HCT116 (cell line): Measurements from ENCODE around the gene BLOC1S6. TPM values are rescaled to one million over a fixed set of nuclear protein-coding genes. Genes with fewer than 3 reads are reported as not detected.

Experiments used
- ATAC-seq: fragments of 200-7000 bp; cut with Tn5 transposase; 2 replicates; pipeline ENCODE4 v1.9.1; 2020; ENCODE audit warnings: mild to moderate bottlenecking, moderate library complexity
- BruUV-seq: library from RNA; stranded (reverse); fragments of 400-500 nt; replicated peaks from 2 replicates; lab custom pipeline; 2021; lab: Mats Ljungman, UMichigan
- CTCF ChIA-PET: fragments of 300-600 bp; sonication (Branson Sonifier 250); formaldehyde crosslinking; loops from one replicate; lab custom pipeline; 2021; ENCODE audit warnings: antibody characterized with exemption; lab: Charles Lee
- POLR2A ChIA-PET: fragments of 300-600, 350-600 bp; sonication (Branson Sonifier 250); formaldehyde crosslinking; loops from one replicate; lab custom pipeline; 2021; ENCODE audit warnings: antibody characterized with exemption; lab: Charles Lee
- RAD21 ChIA-PET, 2 experiments: fragments of 300-600 bp; sonication (Branson Sonifier 250); formaldehyde crosslinking; loops; one replicate each; lab custom pipeline; 2023; ENCODE audit warnings: low total read pairs in 2 of 2; ENCODE audit not compliant: uncharacterized antibody in 2 of 2, unreplicated experiment in 2 of 2, low non-redundant PET in 1 of 2; lab: Charles Lee
- DNase-seq: peaks from one replicate; pipeline ENCODE4 v3.0.0-alpha.2; 2010; ENCODE audit warnings: low read depth, low spot score
- H2AFZ ChIP-seq: fragments of 200-600 bp; shearing (Covaris generic), sonication (generic); 2 replicates; pipeline ENCODE4 v1.6.1; 2017; ENCODE audit warnings: low read depth, mixed run types, mixed read lengths, antibody characterized with exemption, low read length; ENCODE audit not compliant: poor library complexity, severe bottlenecking
- H3K27ac ChIP-seq: 2 replicates; pipeline ENCODE4 v1.5.1; 2012; ENCODE audit warnings: low read depth, low read length
- H3K27me3 ChIP-seq: fragments of 200-600 bp; sonication (generic); 2 replicates; pipeline ENCODE4 v1.6.1; 2016; ENCODE audit warnings: mixed run types, low read length, mixed read lengths; ENCODE audit not compliant: insufficient read depth
- H3K36me3 ChIP-seq, 2 experiments: fragments of 200-500 bp in 1 of 2; fragments of 200-600 bp in 1 of 2; sonication (Bioruptor generic) in 1 of 2; sonication (generic) in 1 of 2; 2 replicates each; pipeline versions ENCODE4 v1.5.1 to v1.6.1; 2014 to 2016; ENCODE audit warnings: low read length in 2 of 2, inconsistent platforms in 1 of 2, mixed read lengths in 1 of 2, mixed run types in 1 of 2; ENCODE audit not compliant: insufficient read depth in 2 of 2, control insufficient read depth in 1 of 2
- H3K4me1 ChIP-seq, 2 experiments: fragments of 200-600 bp in 1 of 2; sonication (generic) in 1 of 2; 2 replicates each; pipeline versions ENCODE4 v1.5.1 to v1.6.1; 2012 to 2017; ENCODE audit warnings: low read length in 2 of 2, inconsistent platforms in 1 of 2, mild to moderate bottlenecking in 1 of 2, mixed read lengths in 1 of 2, mixed run types in 1 of 2, moderate library complexity in 1 of 2; ENCODE audit not compliant: insufficient read depth in 2 of 2, control insufficient read depth in 1 of 2
- H3K4me2 ChIP-seq: fragments of 200-600 bp; sonication (generic); 2 replicates; pipeline ENCODE4 v1.6.1; 2017; ENCODE audit warnings: mixed run types, low read length, mixed read lengths
- H3K4me3 ChIP-seq, 2 experiments: fragments of 200-600 bp in 1 of 2; sonication (generic) in 1 of 2; replicated peaks in 1 of 2; 2 replicates each; pipeline ENCODE4 v1.5.1; 2011 to 2016; ENCODE audit warnings: low read length in 2 of 2, control low read depth in 1 of 2, low read depth in 1 of 2, mild to moderate bottlenecking in 1 of 2, mixed read lengths in 1 of 2, mixed run types in 1 of 2
- H3K79me2 ChIP-seq: fragments of 200-600 bp; sonication (generic); 2 replicates; pipeline ENCODE4 v1.6.1; 2017; ENCODE audit warnings: mild to moderate bottlenecking, mixed run types, low read length, moderate library complexity, mixed read lengths; ENCODE audit not compliant: insufficient read depth
- H3K9ac ChIP-seq: fragments of 200-600 bp; sonication (generic); 2 replicates; pipeline ENCODE4 v1.6.1; 2016; ENCODE audit warnings: low read length, mixed read lengths
- H3K9me2 ChIP-seq: fragments of 200-600 bp; sonication (generic), shearing (Covaris generic); 2 replicates; pipeline ENCODE4 v1.6.1; 2017; ENCODE audit warnings: mixed run types, mild to moderate bottlenecking, moderate library complexity; ENCODE audit not compliant: insufficient read depth
- H3K9me3 ChIP-seq, 2 experiments: fragments of 200-500 bp in 1 of 2; fragments of 200-600 bp in 1 of 2; sonication (Bioruptor generic) in 1 of 2; sonication (generic) in 1 of 2; 2 replicates each; pipeline ENCODE4 v1.6.1; 2014 to 2017; ENCODE audit warnings: low read length in 2 of 2, mixed read lengths in 2 of 2, inconsistent platforms in 1 of 2, low read depth in 1 of 2, mild to moderate bottlenecking in 1 of 2, mixed run types in 1 of 2, moderate library complexity in 1 of 2; ENCODE audit not compliant: control insufficient read depth in 1 of 2, insufficient read depth in 1 of 2
- H4K20me1 ChIP-seq: fragments of 200-600 bp; sonication (generic), shearing (Covaris generic); 2 replicates; pipeline ENCODE4 v1.6.1; 2017; ENCODE audit warnings: mixed run types, mild to moderate bottlenecking, moderate library complexity; ENCODE audit not compliant: insufficient read depth
- CBX3 ChIP-seq: IDR thresholded peaks from 2 replicates; pipeline ENCODE4 v1.6.1; 2012; ENCODE audit warnings: low read depth
- EGR1 ChIP-seq: IDR thresholded peaks from 2 replicates; pipeline ENCODE4 v1.6.1; 2012; ENCODE audit warnings: low read depth
- EZH2 ChIP-seq: fragments of 200-600 bp; sonication (generic); IDR thresholded peaks from 2 replicates; pipeline ENCODE4 v1.6.1; 2017; ENCODE audit warnings: antibody characterized with exemption, mixed run types
- POLR2AphosphoS5 ChIP-seq: IDR thresholded peaks from 2 replicates; pipeline ENCODE4 v1.6.1; 2011; ENCODE audit warnings: mild to moderate bottlenecking, low read depth, low read length, moderate library complexity
- RAD21 ChIP-seq: IDR thresholded peaks from 2 replicates; pipeline ENCODE4 v1.6.1; 2012; ENCODE audit warnings: low read depth, mild to moderate bottlenecking
- SIN3A ChIP-seq: IDR thresholded peaks from 2 replicates; pipeline ENCODE4 v1.6.1; 2012; ENCODE audit warnings: low read depth
- SP1 ChIP-seq: IDR thresholded peaks from 2 replicates; pipeline ENCODE4 v1.6.1; 2012; ENCODE audit warnings: low read depth
- SRF ChIP-seq: IDR thresholded peaks from 2 replicates; pipeline ENCODE4 v1.6.1; 2012; ENCODE audit warnings: low read depth
- TCF7L2 ChIP-seq: IDR thresholded peaks from 2 replicates; pipeline ENCODE4 v1.7.0; 2011; ENCODE audit warnings: borderline replicate concordance, inconsistent platforms; ENCODE audit not compliant: insufficient read depth, insufficient read length; ENCODE audit errors: extremely low read depth
- YY1 ChIP-seq: IDR thresholded peaks from 2 replicates; pipeline ENCODE4 v1.6.1; 2011; ENCODE audit warnings: low read length, low read depth, moderate library complexity, mild to moderate bottlenecking; ENCODE audit not compliant: insufficient replicate concordance; ENCODE audit errors: extremely low read depth
- ZFX ChIP-seq: fragments of 450-650 bp; IDR thresholded peaks from 2 replicates; pipeline ENCODE4 v1.6.1; 2017
- ZNF274 ChIP-seq: fragments of 200-500 bp; sonication (Bioruptor generic); IDR thresholded peaks from 2 replicates; pipeline ENCODE4 v1.6.1; 2014; ENCODE audit warnings: mild to moderate bottlenecking, low read depth, low read length, inconsistent platforms
- intact Hi-C: fragments of 100-400 bp; cut with micrococcal nuclease; formaldehyde crosslinking; loops from 2 replicates; pipeline ENCODE4 v1.10.0; 2022
- total RNA-seq: library from RNA; stranded (reverse); gene quantifications from one replicate; pipeline ENCODE4 v1.2.1, GENCODE V29; 2021; ENCODE audit not compliant: unreplicated experiment
- TF ChIP-seq, protein P1 (sequence below), 3 experiments: fragments of 200-600 bp in 1 of 3; sonication (generic) in 1 of 3; IDR thresholded peaks in 2 of 3; conservative IDR thresholded peaks in 1 of 3; 2 replicates each; pipeline ENCODE4 v1.5.1; 2012 to 2017; ENCODE audit warnings: low read depth in 2 of 3, low read length in 2 of 3, antibody characterized with exemption in 1 of 3, borderline replicate concordance in 1 of 3, control low read depth in 1 of 3, mild to moderate bottlenecking in 1 of 3, mixed read lengths in 1 of 3, mixed run types in 1 of 3, moderate library complexity in 1 of 3; ENCODE audit not compliant: insufficient read depth in 1 of 3

The BLOC1S6 gene
- total RNA-seq, 1 experiment from 2014 or later, result 40.7 TPM

DNA sequence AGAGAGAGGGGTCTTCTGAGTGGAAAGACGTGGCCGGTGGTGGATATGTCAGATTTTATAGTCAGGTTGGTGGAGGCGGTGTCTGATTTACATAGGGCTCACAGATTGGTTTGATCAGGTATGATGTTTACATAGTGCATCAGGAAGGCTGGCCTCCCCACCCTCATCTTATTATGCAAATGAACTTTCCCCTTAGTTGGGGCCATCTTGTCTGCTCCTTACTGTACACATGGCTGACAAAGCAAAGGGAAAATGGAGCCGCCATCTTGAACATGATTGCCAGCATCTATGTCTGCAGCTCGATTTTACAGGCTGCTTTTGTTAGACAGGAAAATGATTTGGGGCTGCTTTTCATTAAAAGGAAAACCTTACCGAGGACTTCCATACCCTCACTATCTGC is 67.6 kb downstream of the BLOC1S6 start:
- Histone ChIP-seq H3K4me3 (no peak overlapping the region), H3K27me3 (no peaks in the 10 kb centered on the region), H3K79me2 (no peaks in the 10 kb centered on the region), H3K9me2 (no peaks in the 10 kb centered on the region), H3K4me2 (no peak overlapping the region), H3K4me1 (no peaks in the 10 kb centered on the region), H2AFZ (no peak overlapping the region), H4K20me1 (no peaks in the 10 kb centered on the region), H3K27ac (no peak overlapping the region), H3K9me3 (no peaks in the 10 kb centered on the region), H3K9ac (no peak overlapping the region), H3K36me3 (no peaks in the 10 kb centered on the region)
- ChIA-PET RAD21 (no interaction called here), POLR2A (no interaction called here), CTCF (no interaction called here)
- TF ChIP-seq EGR1 (no peak), CBX3 (no peak), YY1 (no peak), POLR2AphosphoS5 (no peak), RAD21 (no peak), ZFX (no peak), SRF (no peak), EZH2 (no peak), SP1 (no peak), SIN3A (no peak), TCF7L2 (no peak), ZNF274 (no peak)
- TF ChIP-seq, protein P1, sequence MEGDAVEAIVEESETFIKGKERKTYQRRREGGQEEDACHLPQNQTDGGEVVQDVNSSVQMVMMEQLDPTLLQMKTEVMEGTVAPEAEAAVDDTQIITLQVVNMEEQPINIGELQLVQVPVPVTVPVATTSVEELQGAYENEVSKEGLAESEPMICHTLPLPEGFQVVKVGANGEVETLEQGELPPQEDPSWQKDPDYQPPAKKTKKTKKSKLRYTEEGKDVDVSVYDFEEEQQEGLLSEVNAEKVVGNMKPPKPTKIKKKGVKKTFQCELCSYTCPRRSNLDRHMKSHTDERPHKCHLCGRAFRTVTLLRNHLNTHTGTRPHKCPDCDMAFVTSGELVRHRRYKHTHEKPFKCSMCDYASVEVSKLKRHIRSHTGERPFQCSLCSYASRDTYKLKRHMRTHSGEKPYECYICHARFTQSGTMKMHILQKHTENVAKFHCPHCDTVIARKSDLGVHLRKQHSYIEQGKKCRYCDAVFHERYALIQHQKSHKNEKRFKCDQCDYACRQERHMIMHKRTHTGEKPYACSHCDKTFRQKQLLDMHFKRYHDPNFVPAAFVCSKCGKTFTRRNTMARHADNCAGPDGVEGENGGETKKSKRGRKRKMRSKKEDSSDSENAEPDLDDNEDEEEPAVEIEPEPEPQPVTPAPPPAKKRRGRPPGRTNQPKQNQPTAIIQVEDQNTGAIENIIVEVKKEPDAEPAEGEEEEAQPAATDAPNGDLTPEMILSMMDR (IDR thresholded peaks at IDR 0.05 in 2 of 3, conservative IDR thresholded peaks at IDR 0.05 in 1 of 3; ENCODE audit: borderline replicate concordance in 1 of 3, insufficient read depth in 1 of 3, low read depth in 2 of 3, low read length in 2 of 3), result no peak
- BruUV-seq, result no TSS peak
- ATAC-seq (no peak), DNase-seq (no peak)
- intact Hi-C loops, result no loop called here
